GM19463 (cell line): ENCODE results near the gene LRRC8A.
"Not testable (repeated sequence)": the region's sequence is repeated elsewhere in the genome, so short reads cannot be mapped to it uniquely, and the experiment has no call there.

Source experiments
- ATAC-seq: cut with Tn5 transposase; IDR thresholded peaks from one replicate; pipeline ENCODE4 v1.9.1; 2021; ENCODE audit warnings: mild to moderate bottlenecking, moderate library complexity; ENCODE audit not compliant: unreplicated experiment

The LRRC8A gene

GRCh38 chr9:128863647-128864046 lies 18.3 kb upstream of the LRRC8A start:
- no peak for ATAC-seq

- no peak for ATAC-seq
These were observed 11.6 kb upstream of the LRRC8A start for GRCh38 chr9:128870128-128870940.

GRCh38 chr9:128870941-128871265 lies 11.0 kb upstream of the LRRC8A start:
- not testable (repeated sequence) for ATAC-seq

- no peak for ATAC-seq
These were observed 4.1 kb upstream of the LRRC8A start for GRCh38 chr9:128877852-128878251.

GRCh38 chr9:128882677-128883603 lies 1.0 kb downstream of the LRRC8A start:
- no peak for ATAC-seq

GRCh38 chr9:128884164-128884563 lies 2.2 kb downstream of the LRRC8A start:
- ATAC-seq: no peak

GRCh38 chr9:128885376-128885775 lies 3.4 kb downstream of the LRRC8A start:
- no peak for ATAC-seq

GRCh38 chr9:128885798-128886197 lies 3.9 kb downstream of the LRRC8A start:
- ATAC-seq: no peak

- ATAC-seq: no peak
These were observed 4.4 kb downstream of the LRRC8A start for GRCh38 chr9:128886211-128886891.

GRCh38 chr9:128887049-128887448 lies 5.1 kb downstream of the LRRC8A start:
- no peak for ATAC-seq

- no peak for ATAC-seq
These were observed 6.0 kb downstream of the LRRC8A start for GRCh38 chr9:128887914-128888350.

- ATAC-seq: no peak
These were observed 9.6 kb downstream of the LRRC8A start for GRCh38 chr9:128891321-128892220.

- ATAC-seq: no peak
These were observed 10.4 kb downstream of the LRRC8A start for GRCh38 chr9:128892221-128892921.

GRCh38 chr9:128893354-128893753 lies 11.4 kb downstream of the LRRC8A start:
- ATAC-seq: no peak

GRCh38 chr9:128894764-128895163 lies 12.8 kb downstream of the LRRC8A start:
- no peak for ATAC-seq

GRCh38 chr9:128895556-128895955 lies 13.6 kb downstream of the LRRC8A start:
- no peak for ATAC-seq

GRCh38 chr9:128898382-128898781 lies 16.4 kb downstream of the LRRC8A start:
- ATAC-seq: no peak

- ATAC-seq: no peak
These were observed 17.1 kb downstream of the LRRC8A start for GRCh38 chr9:128898845-128899565.
